HS-5 (cell line): Measurements from ENCODE around the gene IGFBP3.
"Not testable (repeated sequence)": the region's sequence is repeated elsewhere in the genome, so short reads cannot be mapped to it uniquely, and the experiment has no call there.

ENCODE experiments used
- DNase-seq: peaks from one replicate; pipeline ENCODE4 v3.0.0-alpha.2; 2012; ENCODE audit warnings: low read depth

The IGFBP3 gene, protein sequence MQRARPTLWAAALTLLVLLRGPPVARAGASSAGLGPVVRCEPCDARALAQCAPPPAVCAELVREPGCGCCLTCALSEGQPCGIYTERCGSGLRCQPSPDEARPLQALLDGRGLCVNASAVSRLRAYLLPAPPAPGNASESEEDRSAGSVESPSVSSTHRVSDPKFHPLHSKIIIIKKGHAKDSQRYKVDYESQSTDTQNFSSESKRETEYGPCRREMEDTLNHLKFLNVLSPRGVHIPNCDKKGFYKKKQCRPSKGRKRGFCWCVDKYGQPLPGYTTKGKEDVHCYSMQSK

DNA sequence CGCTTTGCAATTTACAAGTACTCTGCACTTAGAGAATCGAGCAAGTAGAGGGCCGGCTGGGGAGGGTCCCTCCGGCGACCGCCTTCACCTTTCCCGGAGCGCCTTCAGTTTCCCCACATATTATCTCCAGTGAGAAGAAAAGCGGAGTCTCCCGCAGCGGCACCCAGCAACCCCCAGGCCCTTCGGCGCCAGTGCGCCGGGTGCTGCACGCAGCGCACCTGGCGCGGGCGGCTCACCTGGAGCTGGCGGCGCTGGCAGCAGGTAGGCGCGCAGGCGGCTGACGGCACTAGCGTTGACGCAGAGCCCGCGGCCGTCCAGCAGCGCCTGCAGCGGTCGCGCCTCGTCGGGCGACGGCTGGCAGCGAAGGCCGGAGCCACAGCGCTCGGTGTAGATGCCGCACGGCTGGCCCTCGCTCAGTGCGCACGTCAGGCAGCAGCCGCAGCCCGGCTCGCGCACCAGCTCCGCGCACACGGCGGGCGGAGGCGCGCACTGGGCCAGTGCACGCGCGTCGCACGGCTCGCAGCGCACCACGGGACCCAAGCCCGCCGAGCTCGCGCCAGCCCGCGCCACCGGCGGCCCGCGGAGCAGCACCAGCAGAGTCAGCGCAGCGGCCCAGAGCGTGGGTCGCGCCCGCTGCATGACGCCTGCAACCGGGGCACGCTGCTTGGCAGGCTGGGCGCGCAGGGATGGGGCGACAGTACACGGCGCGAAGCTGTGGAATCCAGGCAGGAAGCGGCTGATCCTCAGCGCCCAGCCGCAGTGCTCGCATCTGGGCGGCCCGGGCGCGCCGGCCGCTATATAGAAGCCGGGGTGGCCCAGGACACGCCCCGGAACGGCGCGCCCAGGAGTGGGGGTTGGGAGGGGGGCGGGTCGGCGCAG is at the start of gene IGFBP3:
Gene IGFBP3, minus strand, starts transcription at position 771 of the 879 bp plus-strand sequence. Its CDS starts 132 bp downstream, at position 639.
- DNase-seq: no peak

DNA sequence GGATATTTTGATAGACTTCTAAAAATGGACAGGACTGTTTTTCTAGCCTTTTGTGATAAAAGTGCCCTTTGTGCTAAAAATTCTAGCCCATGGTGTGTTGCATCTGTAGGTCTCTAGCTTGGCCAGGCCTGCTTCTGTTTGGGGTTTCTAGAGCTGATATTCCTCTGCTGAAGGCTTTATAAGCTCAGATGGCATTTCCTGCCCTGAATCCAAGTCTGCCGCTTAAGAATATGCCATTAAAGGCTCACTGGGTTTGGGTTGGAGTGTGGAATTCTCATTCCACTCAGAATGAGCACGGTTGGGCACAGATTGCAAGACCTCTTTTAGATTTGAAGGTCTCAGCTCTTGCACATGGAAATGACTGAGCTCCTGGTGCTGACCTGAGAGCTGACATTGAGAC is 49.4 kb upstream of the IGFBP3 start:
- no peak for DNase-seq

DNA sequence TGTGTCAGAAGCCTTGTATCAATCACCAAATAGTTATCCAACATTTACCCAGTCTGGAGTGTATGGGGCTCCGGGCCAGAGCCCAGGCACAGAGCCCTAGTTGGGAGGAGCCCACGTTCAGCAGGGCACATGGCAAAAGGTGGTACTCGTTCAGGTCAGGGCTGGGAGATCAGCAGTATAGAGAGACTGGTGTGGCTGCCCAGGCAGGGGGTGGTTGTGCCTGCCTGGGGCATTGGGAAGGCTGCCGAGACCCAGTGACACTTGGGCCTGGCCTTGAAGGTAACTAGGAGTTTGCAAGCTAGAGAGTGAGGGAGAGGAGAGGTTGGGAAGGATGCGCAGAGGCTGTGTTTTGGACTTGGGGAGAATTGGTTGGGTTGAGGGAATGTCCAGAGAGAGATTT is 48.9 kb upstream of the IGFBP3 start:
- DNase-seq: no peak

- no peak for DNase-seq
Observed at GRCh38 chr7:45968856-45969541, 47.9 kb upstream of the IGFBP3 start.

DNA sequence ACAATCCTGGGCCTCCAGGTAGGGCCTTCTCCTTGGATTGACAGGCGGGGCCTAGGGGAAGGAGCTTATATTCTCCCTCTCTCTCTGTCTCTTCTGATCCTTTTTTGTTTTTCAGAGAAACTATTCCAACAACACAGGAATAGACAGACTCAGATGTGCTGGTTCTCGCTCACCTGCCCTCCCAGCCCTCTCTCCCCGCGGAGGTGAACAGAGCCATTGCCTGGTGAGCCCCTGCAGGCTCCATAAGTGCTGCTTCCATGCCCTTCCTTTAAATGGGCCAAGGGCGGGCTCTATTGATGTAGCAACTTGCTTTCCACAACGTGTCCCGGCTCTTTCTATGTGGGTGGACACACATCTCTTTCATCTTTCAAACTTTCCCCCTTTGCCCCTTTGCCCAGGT is 47.2 kb upstream of the IGFBP3 start:
- DNase-seq: no peak

- DNase-seq: no peak
Observed at GRCh38 chr7:45967591-45968157, 46.6 kb upstream of the IGFBP3 start.

GRCh38 chr7:45962861-45963260 is 41.8 kb upstream of the IGFBP3 start:
- no peak for DNase-seq

- DNase-seq: no peak
Observed at GRCh38 chr7:45957721-45958120, 36.6 kb upstream of the IGFBP3 start.

GRCh38 chr7:45955286-45955685 is 34.2 kb upstream of the IGFBP3 start:
- no peak for DNase-seq

- not testable (repeated sequence) for DNase-seq
Observed at GRCh38 chr7:45953055-45953454, 32.0 kb upstream of the IGFBP3 start.

DNA sequence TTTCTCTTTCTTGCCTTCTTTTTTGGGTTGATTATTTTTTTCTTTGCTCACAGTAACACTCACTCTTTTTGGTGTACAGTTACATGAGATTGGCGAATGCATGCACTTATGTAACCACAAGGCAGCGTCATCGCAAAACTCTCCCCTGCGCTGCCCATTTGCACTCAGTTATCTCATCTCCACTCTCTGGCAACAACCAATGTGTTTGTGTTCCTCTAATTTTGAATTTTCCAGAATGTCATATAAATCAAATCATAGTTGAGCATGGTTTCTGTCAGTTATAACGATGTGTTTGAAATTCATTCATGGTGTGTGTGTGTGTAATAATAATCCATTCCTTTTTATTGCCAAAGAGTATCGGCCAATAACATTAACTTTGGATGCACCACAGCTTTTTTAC is 23.0 kb upstream of the IGFBP3 start:
- no peak for DNase-seq

GRCh38 chr7:45940939-45941338 is 19.9 kb upstream of the IGFBP3 start:
- no peak for DNase-seq

GRCh38 chr7:45940237-45940781 is 19.2 kb upstream of the IGFBP3 start:
- not testable (repeated sequence) for DNase-seq

GRCh38 chr7:45939574-45939973 is 18.5 kb upstream of the IGFBP3 start:
- DNase-seq: no peak

- DNase-seq: no peak
Observed at GRCh38 chr7:45938626-45939302, 17.7 kb upstream of the IGFBP3 start.

DNA sequence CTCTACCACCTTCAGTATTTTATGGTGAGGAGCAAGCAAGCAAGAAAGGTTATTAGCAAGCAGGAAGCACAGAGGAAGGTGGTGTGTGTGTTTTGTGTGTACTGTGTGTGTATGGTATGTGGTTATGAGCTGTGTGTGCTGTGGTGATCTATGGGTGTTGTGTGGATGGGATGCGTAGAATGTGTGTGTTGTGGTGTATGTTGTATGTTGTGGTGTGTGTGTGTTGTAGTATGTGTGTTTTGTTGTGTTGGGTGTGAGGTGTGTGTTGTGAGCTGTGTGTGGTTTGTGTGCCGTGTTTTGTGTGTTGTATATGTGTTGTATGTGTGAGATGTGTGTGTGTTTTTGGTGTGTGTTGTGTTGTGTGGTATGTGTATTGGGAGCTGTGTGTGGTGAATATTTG is 16.8 kb upstream of the IGFBP3 start:
- DNase-seq: no peak

- no peak for DNase-seq
Observed at GRCh38 chr7:45937301-45937700, 16.2 kb upstream of the IGFBP3 start.

- DNase-seq: no peak
Observed at GRCh38 chr7:45930967-45931366, 9.9 kb upstream of the IGFBP3 start.

GRCh38 chr7:45927721-45928120 is 6.6 kb upstream of the IGFBP3 start:
- no peak for DNase-seq

- peak; percentile 50 for DNase-seq
Observed at GRCh38 chr7:45924283-45924682, 3.2 kb upstream of the IGFBP3 start.

- no peak for DNase-seq
Observed at GRCh38 chr7:45923818-45924217, 2.7 kb upstream of the IGFBP3 start.

- DNase-seq: peak; percentile 47
Observed at GRCh38 chr7:45923290-45923689, 2.2 kb upstream of the IGFBP3 start.
